ENCODE results near the gene MATR3. TPM values are rescaled to one million over a fixed set of nuclear protein-coding genes. Genes with fewer than 3 reads are reported as not detected.

MATR3 gene
- total RNA-seq, 1 experiment from 2014 or later = 629 TPM

GRCh38 chr5:139374909-139375308, 81.4 kb downstream of the MATR3 start:
- Histone ChIP-seq H3K27ac (no peak overlapping the region), H3K27me3 (no peaks in the 10 kb centered on the region), H3K4me1 (no peaks in the 10 kb centered on the region), H3K9me3 (replicated peaks) (no peaks in the 10 kb centered on the region), H3K36me3 (peaks cover 15% of the 10 kb centered on the region), H3K4me3 (no peak overlapping the region)
- no peak for DNase-seq

DNA sequence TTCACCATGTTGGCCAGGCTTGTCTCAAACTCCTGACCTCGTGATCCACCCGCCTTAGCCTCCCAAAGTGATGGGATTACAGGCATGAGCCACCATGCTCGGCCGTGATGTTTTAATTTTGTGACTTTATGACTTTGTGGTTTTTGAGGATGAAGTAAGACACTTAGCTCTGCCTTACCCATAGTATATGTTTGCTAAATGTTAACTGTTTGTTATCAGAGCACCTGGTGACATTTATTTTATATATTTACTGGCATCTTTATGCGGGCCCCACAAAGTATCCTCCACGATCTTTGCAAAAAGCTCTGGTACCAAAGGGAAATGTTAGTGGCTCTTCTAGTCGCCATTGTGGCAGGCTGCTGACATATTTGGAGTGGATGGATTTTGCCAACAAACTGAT, 82.8 kb downstream of the MATR3 start:
- H3K27me3 ChIP-seq = no peaks in the 10 kb centered on the region
- no peak for DNase-seq
- no peaks in the 10 kb centered on the region for H3K4me1 ChIP-seq
- H3K36me3 ChIP-seq = peaks cover 7% of the 10 kb centered on the region; the same call in 1 of the 2 replicates
- no peaks in the 10 kb centered on the region for H3K9me3 ChIP-seq (replicated peaks)
- no peak overlapping the region for H3K27ac ChIP-seq
- no peak overlapping the region for H3K4me3 ChIP-seq

GRCh38 chr5:139377226-139377625, 83.7 kb downstream of the MATR3 start:
- Histone ChIP-seq H3K36me3 (no peaks in the 10 kb centered on the region; the same call in 1 of the 2 replicates), H3K27ac (no peak overlapping the region), H3K4me3 (no peak overlapping the region), H3K9me3 (replicated peaks) (no peaks in the 10 kb centered on the region), H3K4me1 (no peaks in the 10 kb centered on the region), H3K27me3 (no peaks in the 10 kb centered on the region)
- no peak for DNase-seq

- Histone ChIP-seq H3K27me3 (no peaks in the 10 kb centered on the region), H3K9me3 (replicated peaks) (no peaks in the 10 kb centered on the region), H3K4me3 (no peak overlapping the region), H3K36me3 (no peaks in the 10 kb centered on the region; the same call in 1 of the 2 replicates), H3K4me1 (no peaks in the 10 kb centered on the region), H3K27ac (no peak overlapping the region)
- no peak for DNase-seq
Observed at GRCh38 chr5:139378101-139378825, 84.7 kb downstream of the MATR3 start.

DNA sequence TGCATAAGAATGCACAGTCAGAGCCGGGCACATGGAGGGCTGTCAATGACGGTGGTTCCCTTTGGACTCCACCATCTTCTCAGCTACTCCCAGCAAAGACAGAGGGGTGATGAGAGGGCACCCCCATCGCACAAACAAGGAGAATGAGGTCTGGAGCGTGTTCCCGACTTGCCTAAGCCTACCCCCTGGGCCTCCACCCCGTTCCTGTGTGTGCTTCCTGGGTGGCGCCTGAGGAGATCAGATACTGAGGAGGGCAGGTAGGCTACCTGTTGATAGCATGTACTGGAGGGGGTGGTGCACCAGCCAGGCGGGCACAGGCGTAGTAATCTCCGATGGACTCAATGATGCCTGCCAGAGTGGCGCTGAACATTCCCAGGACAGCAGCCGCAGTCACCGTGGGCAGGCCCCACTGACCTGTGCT, 85.4 kb downstream of the MATR3 start:
- Histone ChIP-seq H3K4me1 (no peaks in the 10 kb centered on the region), H3K9me3 (replicated peaks) (no peaks in the 10 kb centered on the region), H3K4me3 (no peak overlapping the region)

DNA sequence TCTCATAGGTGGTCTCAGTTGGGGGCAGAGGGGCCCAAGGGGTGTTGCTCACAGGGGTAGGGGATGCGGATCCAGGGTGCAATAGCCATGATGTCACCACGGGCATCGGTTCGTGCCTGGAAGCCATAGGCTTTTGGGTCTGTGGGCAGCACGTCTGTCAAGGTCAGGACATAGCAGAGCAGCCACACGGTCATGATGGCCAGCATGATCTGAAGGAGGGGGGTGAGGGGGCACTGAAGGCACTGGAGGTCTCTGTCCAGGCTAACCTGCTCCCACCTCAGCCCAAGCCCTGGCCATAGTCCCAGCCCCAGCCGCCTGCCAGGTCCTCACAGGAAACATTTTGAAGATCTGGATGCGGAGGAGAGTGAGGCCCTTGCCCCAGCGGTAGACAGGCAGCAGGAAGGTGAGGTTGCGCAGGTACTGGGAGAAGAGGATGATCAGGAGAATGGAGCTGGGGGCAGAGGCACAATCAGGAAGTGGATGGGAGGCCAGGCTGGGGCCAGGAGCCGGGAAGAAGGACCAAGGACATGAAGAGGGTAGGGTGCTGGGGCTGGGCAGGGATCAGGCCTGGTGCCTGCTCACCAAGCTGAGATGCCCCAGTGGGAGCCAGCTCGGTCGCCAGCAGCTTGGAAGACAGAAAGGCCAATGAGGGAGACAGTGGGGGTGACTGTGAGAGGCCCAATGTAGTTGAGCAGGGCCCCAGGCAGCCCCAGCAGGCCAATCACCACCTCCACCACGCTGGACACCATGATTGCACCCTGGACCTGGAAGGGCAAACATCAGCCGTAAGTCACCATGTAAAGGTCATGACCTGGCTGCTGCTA, 86.3 kb downstream of the MATR3 start:
- H3K4me1 ChIP-seq = no peaks in the 10 kb centered on the region
- H3K36me3 ChIP-seq = no peaks in the 10 kb centered on the region; the same call in 1 of the 2 replicates
- no peak overlapping the region for H3K27ac ChIP-seq
- no peak overlapping the region for H3K4me3 ChIP-seq
- no peaks in the 10 kb centered on the region for H3K27me3 ChIP-seq
- H3K9me3 ChIP-seq (replicated peaks) = no peaks in the 10 kb centered on the region
- no peak for DNase-seq

More for the DNA sequence above, 85.4 kb downstream of the MATR3 start:
- H3K27me3 ChIP-seq = no peaks in the 10 kb centered on the region
- H3K36me3 ChIP-seq = no peaks in the 10 kb centered on the region; the same call in 1 of the 2 replicates
- no peak overlapping the region for H3K27ac ChIP-seq
- DNase-seq = no peak

Other genes with a start within 250 kb of the MATR3 start
- 7.1 and 7.7 TPM in 2 replicates for gene SIL1, start 95.4 kb upstream of the MATR3 start, total RNA-seq (2014; rRNA removed; shearing (Covaris generic))
- gene PAIP2, start 48.1 kb downstream of the MATR3 start, total RNA-seq (2014; rRNA removed; shearing (Covaris generic)) = 125 and 131 TPM in 2 replicates
- not detected in 2 replicates for gene SLC23A1, start 89.6 kb downstream of the MATR3 start, total RNA-seq (2014; rRNA removed; shearing (Covaris generic))
- gene MZB1, start 96.2 kb downstream of the MATR3 start, total RNA-seq (2014; rRNA removed; shearing (Covaris generic)) = 0.24 TPM in 1 of 2 replicates, not detected in the other
- gene PROB1, start 101.4 kb downstream of the MATR3 start, total RNA-seq (2014; rRNA removed; shearing (Covaris generic)) = 0.38 and 0.59 TPM in 2 replicates
- gene SPATA24, start 110.3 kb downstream of the MATR3 start, total RNA-seq (2014; rRNA removed; shearing (Covaris generic)) = 8.2 and 8.8 TPM in 2 replicates
- 19.7 and 19.8 TPM in 2 replicates for gene DNAJC18, start 145.8 kb downstream of the MATR3 start, total RNA-seq (2014; rRNA removed; shearing (Covaris generic))
- gene ECSCR, start 169.0 kb downstream of the MATR3 start, total RNA-seq (2014; rRNA removed; shearing (Covaris generic)) = 0.14 TPM in 1 of 2 replicates, not detected in the other
- gene SMIM33, start 177.3 kb downstream of the MATR3 start, total RNA-seq (2014; rRNA removed; shearing (Covaris generic)) = not detected in 2 replicates
- gene STING1, start 189.0 kb downstream of the MATR3 start, total RNA-seq (2014; rRNA removed; shearing (Covaris generic)) = 13.2 and 15.0 TPM in 2 replicates